A549 (cell line): ENCODE data around the gene COX7A1. TPM values are rescaled to one million over a fixed set of nuclear protein-coding genes. Genes with fewer than 3 reads are reported as not detected.

Source experiments
- ATAC-seq, 2 experiments: fragments of 200-7000 bp in 1 of 2; fragments of >200 bp in 1 of 2; cut with Nextera tagmentation in 1 of 2; cut with Tn5 transposase in 1 of 2; 3 replicates each; pipeline versions ENCODE4 v1.8.0 to v1.9.1; 2018 to 2020; ENCODE audit warnings: mild to moderate bottlenecking in 1 of 2, moderate library complexity in 1 of 2
- CTCF ChIA-PET: fragments of 300-600 bp; sonication (Branson Sonifier 250); formaldehyde crosslinking; extraction: SDS; loops from one replicate; lab custom pipeline; 2021; ENCODE audit warnings: antibody characterized with exemption, inconsistent platforms; lab: Yijun Ruan, JAX
- POLR2A ChIA-PET: fragments of 350-600 bp; formaldehyde crosslinking; extraction: SDS; loops from one replicate; lab custom pipeline; 2021; ENCODE audit warnings: antibody characterized with exemption, inconsistent platforms; lab: Yijun Ruan, JAX
- DNase-seq, 2 experiments: peaks; one replicate each; pipeline versions ENCODE4 v3.0.0 to v3.0.0-alpha.2; 2011 to 2016; ENCODE audit warnings: low read depth in 1 of 2, low spot score in 1 of 2
- FAIRE-seq: peaks from 2 replicates; lab custom pipeline; 2011; peaks lifted over from hg19 to GRCh38; lab: Jason Lieb, UNC
- H3K27ac ChIP-seq, 2 experiments: fragments of >200 bp; sonication (Bioruptor Twin); formaldehyde crosslinking; 3 replicates each; pipeline ENCODE4 v1.5.1; 2016 to 2017
- H3K4me1 ChIP-seq: fragments of >200 bp; sonication (Bioruptor Twin); formaldehyde crosslinking; 3 replicates; pipeline ENCODE4 v1.6.1; 2016
- H3K4me2 ChIP-seq: fragments of >200 bp; sonication (Bioruptor Twin); formaldehyde crosslinking; 3 replicates; pipeline ENCODE4 v1.6.1; 2016
- H3K4me3 ChIP-seq: fragments of >200 bp; sonication (Bioruptor Twin); formaldehyde crosslinking; 3 replicates; pipeline ENCODE4 v1.5.1; 2016
- H3K9me3 ChIP-seq: fragments of >200 bp; sonication (Bioruptor Twin); formaldehyde crosslinking; 3 replicates; pipeline ENCODE4 v1.6.1; 2016
- BCL3 ChIP-seq: fragments of >200 bp; sonication (Bioruptor Twin); formaldehyde crosslinking; IDR thresholded peaks from 3 replicates; pipeline ENCODE4 v1.6.1; 2016
- CBX2 ChIP-seq: fragments of 200-600 bp; sonication (generic); IDR thresholded peaks from 2 replicates; pipeline ENCODE4 v1.6.1; 2016; ENCODE audit warnings: low read depth, mild to moderate bottlenecking, borderline replicate concordance
- CBX8 ChIP-seq: fragments of 200-600 bp; sonication (generic); IDR thresholded peaks from 2 replicates; pipeline ENCODE4 v1.6.1; 2016
- CHD2 ChIP-seq: fragments of 150-350 bp; IDR thresholded peaks from 2 replicates; pipeline ENCODE4 v1.6.1; 2014; ENCODE audit warnings: low read length; ENCODE audit not compliant: partially characterized antibody
- EHF ChIP-seq: fragments of 250-450 bp; sonication (Bioruptor Pico); IDR thresholded peaks from 2 replicates; pipeline ENCODE4 v1.5.0; 2020; ENCODE audit warnings: mild to moderate bottlenecking
- EHMT2 ChIP-seq: fragments of 200-600 bp; sonication (generic); IDR thresholded peaks from 2 replicates; pipeline ENCODE4 v1.6.1; 2016; ENCODE audit warnings: antibody characterized with exemption, low read depth, mild to moderate bottlenecking, moderate library complexity
- ESRRA ChIP-seq: fragments of 150-350 bp; IDR thresholded peaks from 2 replicates; pipeline ENCODE4 v1.6.1; 2014; ENCODE audit warnings: mild to moderate bottlenecking, low read length, borderline replicate concordance
- FOSL2 ChIP-seq, 2 experiments: fragments of 450-650 bp in 1 of 2; fragments of >200 bp in 1 of 2; sonication (Bioruptor Twin) in 1 of 2; formaldehyde crosslinking; IDR thresholded peaks; 2 replicates each; pipeline versions ENCODE4 v1.5.0 to v1.6.1; 2016 to 2020; ENCODE audit warnings: mild to moderate bottlenecking in 1 of 2, moderate library complexity in 1 of 2
- HDAC2 ChIP-seq: fragments of 200-600 bp; sonication (generic); IDR thresholded peaks from 2 replicates; pipeline ENCODE4 v1.6.1; 2016
- HEYL ChIP-seq: fragments of 250-450 bp; sonication (Bioruptor Pico); IDR thresholded peaks from 2 replicates; pipeline ENCODE4 v1.8.0; 2021; ENCODE audit warnings: mild to moderate bottlenecking, moderate library complexity
- HOXA7 ChIP-seq: fragments of 250-450 bp; sonication (Bioruptor Pico); IDR thresholded peaks from 2 replicates; pipeline ENCODE4 v1.5.0; 2020; ENCODE audit warnings: mild to moderate bottlenecking, moderate library complexity
- HOXB5 ChIP-seq: fragments of 250-450 bp; sonication (Bioruptor Pico); IDR thresholded peaks from 2 replicates; pipeline ENCODE4 v1.5.0; 2020; ENCODE audit warnings: mild to moderate bottlenecking, moderate library complexity
- JUN ChIP-seq, 2 experiments: fragments of >200 bp; sonication (Bioruptor Twin); formaldehyde crosslinking; IDR thresholded peaks; 2 replicates in 1 of 2; 3 replicates in 1 of 2; pipeline ENCODE4 v1.6.1; 2016 to 2017
- MAFK ChIP-seq: fragments of 450-650 bp; IDR thresholded peaks from 2 replicates; pipeline ENCODE4 v1.6.1; 2014; ENCODE audit not compliant: partially characterized antibody
- MAX ChIP-seq: IDR thresholded peaks from 2 replicates; pipeline ENCODE4 v1.6.1; 2012
- NFE2L2 ChIP-seq: fragments of 150-350 bp; conservative IDR thresholded peaks from 2 replicates; pipeline ENCODE4 v1.6.1; 2014; ENCODE audit warnings: low read length
- NPAS2 ChIP-seq: fragments of 250-450 bp; sonication (Bioruptor Pico); IDR thresholded peaks from 2 replicates; pipeline ENCODE4 v1.8.0; 2022; ENCODE audit warnings: mild to moderate bottlenecking, moderate library complexity, borderline replicate concordance
- PBX3 ChIP-seq: IDR thresholded peaks from 2 replicates; pipeline ENCODE4 v1.6.1; 2012
- PHF8 ChIP-seq: fragments of 200-600 bp; sonication (generic); IDR thresholded peaks from 2 replicates; pipeline ENCODE4 v1.6.1; 2016; ENCODE audit warnings: low read depth, mild to moderate bottlenecking, antibody characterized with exemption, moderate library complexity, borderline replicate concordance
- POLR2AphosphoS2 ChIP-seq: conservative IDR thresholded peaks from 2 replicates; pipeline ENCODE4 v1.6.1; 2012; ENCODE audit warnings: low read length, improper control_type of control experiment, inconsistent platforms
- RAD21 ChIP-seq, 2 experiments: fragments of >200 bp in 1 of 2; sonication (Bioruptor Twin) in 1 of 2; formaldehyde crosslinking in 1 of 2; IDR thresholded peaks in 1 of 2; conservative IDR thresholded peaks in 1 of 2; 2 replicates in 1 of 2; 3 replicates in 1 of 2; pipeline ENCODE4 v1.6.1; 2012 to 2018; ENCODE audit warnings: inconsistent platforms in 1 of 2
- RARB ChIP-seq: fragments of 250-450 bp; sonication (Bioruptor Pico); IDR thresholded peaks from 2 replicates; pipeline ENCODE4 v1.8.0; 2021; ENCODE audit warnings: mild to moderate bottlenecking, moderate library complexity
- RNF2 ChIP-seq: fragments of 200-600 bp; sonication (generic); IDR thresholded peaks from 2 replicates; pipeline ENCODE4 v1.6.1; 2016; ENCODE audit warnings: low read depth, mild to moderate bottlenecking, antibody characterized with exemption, moderate library complexity, borderline replicate concordance
- SREBF2 ChIP-seq: fragments of 450-650 bp; IDR thresholded peaks from 2 replicates; pipeline ENCODE4 v1.6.1; 2014; ENCODE audit warnings: mild to moderate bottlenecking, moderate library complexity
- ZC3H11A ChIP-seq: fragments of 450-650 bp; IDR thresholded peaks from 2 replicates; pipeline ENCODE4 v1.6.1; 2014; ENCODE audit warnings: antibody characterized with exemption, mild to moderate bottlenecking
- ZFP36 ChIP-seq: fragments of 450-650 bp; IDR thresholded peaks from 2 replicates; pipeline ENCODE4 v1.6.1; 2014; ENCODE audit warnings: borderline replicate concordance; ENCODE audit not compliant: partially characterized antibody
- ZNF302 ChIP-seq: fragments of 250-450 bp; sonication (Bioruptor Pico); IDR thresholded peaks from 2 replicates; pipeline ENCODE4 v1.9.0; 2021; ENCODE audit warnings: inconsistent platforms, mild to moderate bottlenecking, moderate library complexity
- WGBS: methylation state at CpG from one replicate; pipeline ENCODE4 v1.1.6; 2017; ENCODE audit errors: missing lambda C conversion rate; 5-methylcytosine and 5-hydroxymethylcytosine counted together
- polyA plus RNA-seq, 4 experiments: library from polyadenylated mRNA; depleted of rRNA in 3 of 4; stranded (reverse); fragments of >200 nt; fragmentation: RNase III in 1 of 4; extraction: RNeasy Plus Mini Kit Qiagen cat#74134 plus additional on column Dnase treatment in 1 of 4; gene quantifications; 2 replicates in 3 of 4; 3 replicates in 1 of 4; pipeline ENCODE4 v1.2.3, GENCODE V29; 2011 to 2017
- TF ChIP-seq, protein P1 (sequence below): fragments of 450-650 bp; IDR thresholded peaks from 2 replicates; pipeline ENCODE4 v1.6.1; 2014; ENCODE audit warnings: antibody characterized with exemption
- TF ChIP-seq, protein P2 (sequence below): fragments of 250-450 bp; sonication (Bioruptor Pico); IDR thresholded peaks from 2 replicates; pipeline ENCODE4 v1.5.0; 2020; ENCODE audit warnings: low read depth, mild to moderate bottlenecking, moderate library complexity
- TF ChIP-seq, protein P3 (sequence below): fragments of 150-350 bp; IDR thresholded peaks from 2 replicates; pipeline ENCODE4 v1.6.1; 2014; ENCODE audit warnings: low read depth, mild to moderate bottlenecking, low read length

COX7A1 gene
- polyA plus RNA-seq, 2 of the 4 experiments (the other 2 are of a cell fraction): not detected

- 95% methylated on average over 1 of the region's 1 CpG for WGBS
- peak; percentile 28 for FAIRE-seq
- ChIA-PET POLR2A (interaction anchor here (1.0 to 3.4 kb wide), 5 partner anchors 12 to 61 kb away, joined by 4 to 65 read pairs (median 8); partner anchors contain the start of genes CAPNS1, THAP8 and WDR62), CTCF (interaction anchor here (0.7 to 6.5 kb wide), 8 partner anchors 12 to 193 kb away, joined by 3 to 82 read pairs (median 5); partner anchors contain the start of gene CAPNS1)
- H3K27ac ChIP-seq: peak overlapping the region; percentile 82 to 91
- ATAC-seq: no peak
- H3K4me1 ChIP-seq: peaks cover 25% of the 10 kb centered on the region
- TF ChIP-seq FOSL2 (IDR thresholded peaks at IDR 0.05): no peak
- TF ChIP-seq FOSL2 (CRISPR knock-in tag; IDR thresholded peaks at IDR 0.05): no peak
- TF ChIP-seq ZFP36: peak; percentile 78
- DNase-seq: no peak
- peak overlapping the region; percentile 75 for H3K4me3 ChIP-seq
- peak overlapping the region; percentile 82 for H3K4me2 ChIP-seq
- no peaks in the 10 kb centered on the region for H3K9me3 ChIP-seq
These were observed 36.0 kb downstream of the COX7A1 start for GRCh38 chr19:36116344-36116637.

GRCh38 chr19:36115453-36116343 lies 36.5 kb downstream of the COX7A1 start, which contains the start of gene TBCB:
TBCB (plus strand) TSS chr19:36115468; CDS start chr19:36115561, 93 bp downstream.
- Histone ChIP-seq H3K9me3 (no peaks in the 10 kb centered on the region), H3K4me1 (peaks cover 25% of the 10 kb centered on the region), H3K27ac (peak within 1 kb of the TSS; percentile 89 to 91), H3K4me2 (peak within 1 kb of the TSS; percentile 86), H3K4me3 (peak within 1 kb of the TSS; percentile 75)
- ChIA-PET CTCF (interaction anchor here (0.6 to 6.5 kb wide), 10 partner anchors 12 to 92 kb away, joined by 3 to 82 read pairs (median 5); partner anchors contain the start of gene CAPNS1), POLR2A (interaction anchor here (0.6 to 3.4 kb wide), 37 partner anchors 9 to 1792 kb away, joined by 3 to 65 read pairs (median 4); partner anchors contain the start of genes ALKBH6, CAPNS1, LIN37 and PSENEN)
- WGBS: 7% methylated on average over 49 of the region's 59 CpGs
- ATAC-seq (peak; percentile 55 to 70), FAIRE-seq (no peak), DNase-seq (peak; percentile 56 to 86)
- TF ChIP-seq PHF8 (peak; percentile 85), CBX8 (no peak), NFE2L2 (no peak), MAFK (no peak), EHMT2 (no peak), HEYL (no peak), RARB (no peak), BCL3 (peak; percentile 10; the same call in 2 of the 3 replicates), MAX (no peak), JUN (IDR thresholded peaks at IDR 0.05) (peak in 1 of 2 experiments; percentile 69; a peak in 3 of 5 replicates), SREBF2 (no peak), EHF (CRISPR knock-in tag) (no peak), RNF2 (no peak), RAD21 (conservative IDR thresholded peaks at IDR 0.05 in 1 of 2, IDR thresholded peaks at IDR 0.05 in 1 of 2) (no peak), CHD2 (peak; percentile 28), ESRRA (0 out of 2 replicates have a peak, but pooled peaks have one; percentile 28), ZNF302 (no peak), PBX3 (no peak), HOXB5 (CRISPR knock-in tag) (no peak), ZC3H11A (no peak), POLR2AphosphoS2 (no peak), HDAC2 (no peak), NPAS2 (no peak), HOXA7 (CRISPR knock-in tag) (no peak), CBX2 (no peak)
- TF ChIP-seq, protein P1, sequence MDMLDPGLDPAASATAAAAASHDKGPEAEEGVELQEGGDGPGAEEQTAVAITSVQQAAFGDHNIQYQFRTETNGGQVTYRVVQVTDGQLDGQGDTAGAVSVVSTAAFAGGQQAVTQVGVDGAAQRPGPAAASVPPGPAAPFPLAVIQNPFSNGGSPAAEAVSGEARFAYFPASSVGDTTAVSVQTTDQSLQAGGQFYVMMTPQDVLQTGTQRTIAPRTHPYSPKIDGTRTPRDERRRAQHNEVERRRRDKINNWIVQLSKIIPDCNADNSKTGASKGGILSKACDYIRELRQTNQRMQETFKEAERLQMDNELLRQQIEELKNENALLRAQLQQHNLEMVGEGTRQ: no peak
- TF ChIP-seq, protein P2, sequence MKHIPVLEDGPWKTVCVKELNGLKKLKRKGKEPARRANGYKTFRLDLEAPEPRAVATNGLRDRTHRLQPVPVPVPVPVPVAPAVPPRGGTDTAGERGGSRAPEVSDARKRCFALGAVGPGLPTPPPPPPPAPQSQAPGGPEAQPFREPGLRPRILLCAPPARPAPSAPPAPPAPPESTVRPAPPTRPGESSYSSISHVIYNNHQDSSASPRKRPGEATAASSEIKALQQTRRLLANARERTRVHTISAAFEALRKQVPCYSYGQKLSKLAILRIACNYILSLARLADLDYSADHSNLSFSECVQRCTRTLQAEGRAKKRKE (CRISPR knock-in tag): no peak; the same call in 1 of the 2 replicates
- TF ChIP-seq, protein P3, sequence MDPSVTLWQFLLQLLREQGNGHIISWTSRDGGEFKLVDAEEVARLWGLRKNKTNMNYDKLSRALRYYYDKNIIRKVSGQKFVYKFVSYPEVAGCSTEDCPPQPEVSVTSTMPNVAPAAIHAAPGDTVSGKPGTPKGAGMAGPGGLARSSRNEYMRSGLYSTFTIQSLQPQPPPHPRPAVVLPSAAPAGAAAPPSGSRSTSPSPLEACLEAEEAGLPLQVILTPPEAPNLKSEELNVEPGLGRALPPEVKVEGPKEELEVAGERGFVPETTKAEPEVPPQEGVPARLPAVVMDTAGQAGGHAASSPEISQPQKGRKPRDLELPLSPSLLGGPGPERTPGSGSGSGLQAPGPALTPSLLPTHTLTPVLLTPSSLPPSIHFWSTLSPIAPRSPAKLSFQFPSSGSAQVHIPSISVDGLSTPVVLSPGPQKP: no peak
